ENCODE results near the gene ARHGEF33.

ARHGEF33 gene

DNA sequence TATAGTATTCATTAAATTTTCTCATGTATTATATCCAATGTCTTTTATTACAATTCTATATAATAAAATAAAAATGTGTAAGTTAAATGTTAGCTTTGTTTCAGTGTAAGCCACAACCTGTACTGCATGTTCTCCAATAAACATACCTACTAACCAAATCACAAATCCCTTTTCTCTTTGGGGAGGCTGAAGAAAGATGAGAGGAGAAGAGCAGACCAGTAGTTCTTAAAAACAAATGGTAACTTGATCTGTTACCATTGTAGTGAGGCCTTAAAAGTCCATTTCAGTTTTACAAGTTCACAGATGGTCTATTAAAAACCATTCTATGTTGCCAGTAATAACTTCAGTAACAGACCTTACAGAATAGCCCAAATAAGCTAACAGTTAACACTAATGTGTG is 130.7 kb downstream of the ARHGEF33 start:
- DNase-seq, result no peak

DNA sequence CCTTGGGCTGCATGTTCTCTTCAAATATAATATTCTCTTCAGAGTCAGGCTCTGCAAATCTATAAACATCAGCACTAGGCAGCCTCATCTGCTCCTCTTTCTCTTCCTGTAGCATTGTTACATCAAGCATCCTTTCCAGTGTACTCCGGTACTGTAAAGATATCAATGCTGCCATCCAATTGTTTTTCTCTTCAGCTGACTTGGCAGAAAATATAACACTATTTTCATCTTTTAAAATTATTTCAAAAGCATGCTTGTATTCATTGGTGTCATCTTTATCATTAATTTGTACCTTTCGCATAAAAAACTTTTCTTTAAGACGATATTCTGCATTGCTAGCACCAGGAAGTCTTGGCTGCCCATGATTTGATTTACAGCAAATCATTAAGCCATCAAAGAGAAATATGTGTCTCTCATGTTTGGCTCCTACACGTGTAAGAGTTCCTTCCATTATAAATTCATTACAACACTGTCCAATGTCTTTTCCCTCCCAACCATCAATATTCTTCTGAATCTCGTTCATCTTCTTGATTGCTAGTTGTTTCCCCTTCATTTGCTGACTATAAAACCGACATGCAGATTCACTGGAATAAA is 133.1 kb downstream of the ARHGEF33 start:
- no peak for DNase-seq

DNA sequence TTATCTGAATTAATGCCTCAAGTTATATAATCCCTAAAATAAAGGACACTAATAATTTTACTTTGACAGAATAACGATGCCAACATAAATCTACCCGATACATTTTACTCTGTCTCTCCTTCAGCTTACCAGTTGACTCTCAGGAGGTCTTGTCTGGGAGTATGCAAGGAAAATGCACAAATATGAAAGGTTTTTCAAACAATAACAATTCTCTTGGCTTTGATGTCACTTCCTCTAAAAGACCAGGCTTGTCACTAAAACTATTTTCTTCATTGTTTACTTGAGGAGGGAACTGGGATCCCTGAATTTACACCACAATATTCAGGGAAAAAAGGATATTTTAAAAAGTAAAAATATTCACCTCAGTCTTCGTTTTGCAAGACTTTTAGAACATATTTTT is 134.0 kb downstream of the ARHGEF33 start:
- DNase-seq, result no peak

DNA sequence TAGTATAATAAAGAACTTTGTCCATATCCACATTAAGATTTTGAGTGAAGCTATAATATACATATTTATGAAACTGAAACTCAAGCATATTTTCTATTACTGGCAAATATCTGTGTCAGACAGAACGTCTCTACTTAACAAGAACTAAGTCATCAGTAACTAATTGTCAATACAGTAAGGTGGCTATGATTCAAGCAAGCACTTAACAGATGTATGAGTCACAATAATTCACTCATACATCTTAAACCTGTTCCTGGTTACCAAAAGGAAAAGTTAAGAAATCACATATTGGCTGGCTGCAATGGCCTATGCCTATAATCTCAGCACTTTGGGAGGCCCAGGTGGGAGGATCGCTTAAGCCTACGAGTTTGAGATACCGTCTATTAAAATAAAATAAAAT is 135.2 kb downstream of the ARHGEF33 start:
- no peak for DNase-seq
